GM18511 (cell line): ENCODE results near the gene SLC6A8.
"Not testable (repeated sequence)": the region's sequence is repeated elsewhere in the genome, so short reads cannot be mapped to it uniquely, and the experiment has no call there.

Experiments
- ATAC-seq: cut with Tn5 transposase; IDR thresholded peaks from one replicate; pipeline ENCODE4 v1.9.1; 2021; ENCODE audit warnings: mild to moderate bottlenecking, moderate library complexity; ENCODE audit not compliant: unreplicated experiment

SLC6A8 gene

GRCh38 chrX:153728951-153729631 is 41.4 kb downstream of the SLC6A8 start:
- ATAC-seq = no peak

- ATAC-seq = not testable (repeated sequence)
These were observed 42.4 kb downstream of the SLC6A8 start for GRCh38 chrX:153730115-153730514.

GRCh38 chrX:153731117-153731844 is 43.6 kb downstream of the SLC6A8 start:
- no peak for ATAC-seq

DNA sequence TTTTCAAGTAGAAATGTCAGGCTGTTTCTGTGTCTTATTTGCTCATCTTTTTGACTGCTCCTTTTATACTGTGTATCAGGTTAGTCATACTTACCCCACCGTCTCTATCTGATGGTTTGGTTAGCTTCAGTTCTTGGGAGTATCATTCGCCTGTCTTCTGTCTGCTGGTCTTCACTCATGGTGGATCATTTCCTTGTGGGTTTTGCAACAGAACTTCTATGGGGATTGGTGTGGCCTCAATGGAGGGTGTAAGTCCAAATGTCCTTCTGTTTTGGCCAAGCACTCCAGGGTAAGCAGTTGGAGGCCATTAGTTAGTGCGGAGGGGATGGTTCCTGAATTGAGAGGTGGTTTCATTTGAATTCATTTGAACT is 44.1 kb downstream of the SLC6A8 start:
- no peak for ATAC-seq

- ATAC-seq = no peak
These were observed 44.7 kb downstream of the SLC6A8 start for GRCh38 chrX:153732401-153732800.

DNA sequence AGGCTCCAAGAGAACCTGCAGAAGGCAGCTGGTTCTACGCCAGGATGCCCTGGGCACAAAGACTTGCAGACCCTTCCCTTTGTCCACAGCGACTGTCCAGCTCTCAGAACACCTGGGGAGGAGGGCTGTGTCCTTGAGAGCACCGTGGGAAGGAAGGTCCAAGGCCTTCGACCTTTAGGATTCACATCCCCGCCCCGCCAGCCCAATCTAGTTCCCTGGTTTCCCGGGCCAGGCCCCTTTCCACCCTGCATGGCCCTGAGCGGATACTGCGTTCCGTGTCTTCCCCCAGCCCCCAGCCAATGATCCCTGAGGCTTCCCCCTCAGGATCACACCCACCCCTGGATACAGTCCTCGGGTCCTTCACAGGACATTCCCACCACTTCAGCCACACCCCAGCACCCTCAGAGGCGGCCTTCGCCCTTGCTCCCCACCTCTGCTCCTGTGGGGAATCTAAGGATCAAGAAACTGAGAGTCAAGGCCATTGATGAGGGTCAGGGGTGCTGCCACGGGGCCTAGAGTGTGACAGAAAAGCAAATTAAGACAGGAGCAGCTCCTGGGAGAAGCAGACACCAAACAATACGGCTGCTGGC is 46.0 kb downstream of the SLC6A8 start:
- ATAC-seq = no peak

DNA sequence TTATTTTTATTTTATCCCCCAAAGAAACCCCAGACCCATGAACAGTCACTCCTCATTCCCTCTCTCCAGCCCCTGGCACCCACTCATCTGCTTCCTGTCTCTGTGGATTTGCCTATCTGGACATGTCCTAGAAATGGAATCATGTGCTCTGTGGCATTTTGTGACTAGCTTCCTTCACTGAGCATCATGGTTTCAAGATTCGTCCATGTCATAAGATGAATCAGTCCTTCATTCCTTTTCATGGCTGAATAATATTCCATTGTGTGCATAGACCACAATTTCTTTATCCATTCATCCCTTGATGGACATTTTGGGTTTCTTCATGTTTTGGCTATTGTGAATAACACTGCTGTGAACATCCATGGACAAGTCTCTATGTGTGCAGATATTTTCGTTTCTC is 47.1 kb downstream of the SLC6A8 start:
- no peak for ATAC-seq

DNA sequence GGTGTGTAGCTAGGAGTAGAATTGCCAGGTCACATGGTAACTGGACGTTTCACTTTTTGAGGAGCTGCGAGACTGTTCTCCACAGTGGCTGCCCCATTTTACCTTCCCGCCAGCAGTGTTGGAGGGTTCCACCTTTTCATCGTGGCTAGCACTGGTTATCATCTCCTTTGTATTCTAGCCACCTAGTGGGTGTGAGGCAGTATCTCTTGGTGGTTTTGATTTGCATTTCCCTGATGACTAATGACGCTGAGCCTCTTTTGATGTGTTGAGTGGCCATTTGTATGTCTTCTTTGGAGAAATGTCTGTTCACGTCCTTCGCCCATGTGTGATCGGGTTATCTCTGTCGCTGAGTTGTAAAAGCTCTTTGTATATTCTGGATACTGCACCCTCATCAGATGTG is 47.5 kb downstream of the SLC6A8 start:
- no peak for ATAC-seq

DNA sequence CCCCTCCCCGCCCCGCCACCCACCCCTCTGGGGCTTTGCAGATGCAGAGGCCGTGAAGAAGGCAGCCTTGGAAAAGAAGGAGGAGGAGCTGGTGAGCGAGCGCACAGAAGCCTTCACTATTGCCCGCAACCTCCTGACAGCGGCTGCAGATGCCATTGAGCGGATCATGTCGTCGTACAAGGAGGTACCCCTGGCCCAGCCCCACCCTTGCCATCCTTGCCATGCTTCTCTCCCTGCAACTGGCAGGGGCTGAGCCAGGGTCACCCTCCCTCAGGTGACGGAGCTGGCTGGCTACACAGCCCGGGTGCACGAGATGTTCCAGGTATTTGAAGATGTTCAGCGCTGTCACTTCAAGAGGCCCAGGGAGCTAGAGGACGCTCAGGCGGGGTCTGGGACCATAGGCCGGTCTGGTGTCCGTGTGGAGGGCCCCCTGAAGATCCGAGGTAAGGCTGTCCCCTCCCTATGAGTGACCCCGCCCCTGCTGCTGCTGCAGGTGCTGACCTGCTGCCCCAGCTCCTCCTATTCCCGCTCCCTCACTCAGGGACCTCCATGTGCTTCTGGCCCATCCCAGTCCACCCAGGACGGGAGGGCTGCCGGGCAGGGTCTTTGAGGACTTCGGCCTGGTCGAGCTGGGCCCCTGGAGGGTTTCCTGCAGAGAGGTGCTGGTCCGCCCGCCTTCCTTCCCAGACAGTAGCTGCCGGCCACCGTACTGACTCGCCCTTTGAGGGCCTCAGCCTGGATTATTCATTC is 48.5 kb downstream of the SLC6A8 start:
- no peak for ATAC-seq

- no peak for ATAC-seq
These were observed 49.2 kb downstream of the SLC6A8 start for GRCh38 chrX:153736871-153737441.

DNA sequence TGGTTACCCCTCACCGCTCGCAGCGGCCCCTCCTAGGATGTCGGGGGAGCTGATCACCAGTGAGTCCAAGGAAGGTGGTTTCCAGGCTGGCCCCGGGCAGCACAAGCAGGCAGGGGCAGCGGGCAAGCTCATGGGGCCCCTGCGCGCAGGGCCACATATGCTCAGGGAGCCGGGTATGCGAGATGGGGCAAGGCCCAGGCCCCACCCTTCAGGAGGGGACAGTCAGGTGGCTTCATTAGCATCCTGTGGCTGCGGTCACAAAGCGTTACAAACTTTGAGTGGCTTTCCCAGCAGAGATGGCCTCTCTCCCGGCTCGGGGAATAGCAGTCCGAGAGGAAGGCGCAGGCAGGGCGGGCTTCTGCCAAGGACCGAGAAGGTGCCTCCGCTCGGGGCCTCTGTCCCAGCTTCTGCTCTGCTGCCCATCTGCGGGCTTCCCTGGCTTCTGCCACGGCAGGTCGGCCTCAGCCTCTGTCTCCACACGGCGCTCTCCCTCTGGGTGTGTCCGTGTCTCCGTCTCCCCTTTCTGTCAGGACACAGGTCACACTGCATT is 50.4 kb downstream of the SLC6A8 start:
- no peak for ATAC-seq

GRCh38 chrX:153739754-153740486 is 52.2 kb downstream of the SLC6A8 start:
- no peak for ATAC-seq

GRCh38 chrX:153740631-153741222 is 53.0 kb downstream of the SLC6A8 start:
- no peak for ATAC-seq

DNA sequence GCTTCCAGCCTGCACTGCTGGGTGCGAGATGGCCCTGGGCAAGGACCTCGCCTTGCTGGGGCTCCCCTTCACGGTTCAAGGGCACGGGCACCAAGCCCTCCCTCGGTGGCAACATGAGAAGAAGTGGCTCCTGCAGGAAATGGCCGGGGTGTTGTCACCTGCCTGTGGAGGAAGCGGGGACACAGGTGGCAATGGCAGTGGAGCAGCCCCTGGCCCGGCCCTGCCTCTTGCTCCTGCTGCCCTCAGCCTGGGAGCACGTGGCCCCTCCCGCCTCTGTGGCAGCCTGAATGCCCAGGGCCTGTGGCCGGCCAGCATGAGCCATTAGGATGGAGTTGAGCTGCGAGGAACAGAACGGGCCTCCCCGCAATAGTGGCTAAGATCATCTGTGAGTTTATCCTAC is 53.7 kb downstream of the SLC6A8 start:
- ATAC-seq = no peak

GRCh38 chrX:153742111-153742510 is 54.4 kb downstream of the SLC6A8 start:
- ATAC-seq = not testable (repeated sequence)

DNA sequence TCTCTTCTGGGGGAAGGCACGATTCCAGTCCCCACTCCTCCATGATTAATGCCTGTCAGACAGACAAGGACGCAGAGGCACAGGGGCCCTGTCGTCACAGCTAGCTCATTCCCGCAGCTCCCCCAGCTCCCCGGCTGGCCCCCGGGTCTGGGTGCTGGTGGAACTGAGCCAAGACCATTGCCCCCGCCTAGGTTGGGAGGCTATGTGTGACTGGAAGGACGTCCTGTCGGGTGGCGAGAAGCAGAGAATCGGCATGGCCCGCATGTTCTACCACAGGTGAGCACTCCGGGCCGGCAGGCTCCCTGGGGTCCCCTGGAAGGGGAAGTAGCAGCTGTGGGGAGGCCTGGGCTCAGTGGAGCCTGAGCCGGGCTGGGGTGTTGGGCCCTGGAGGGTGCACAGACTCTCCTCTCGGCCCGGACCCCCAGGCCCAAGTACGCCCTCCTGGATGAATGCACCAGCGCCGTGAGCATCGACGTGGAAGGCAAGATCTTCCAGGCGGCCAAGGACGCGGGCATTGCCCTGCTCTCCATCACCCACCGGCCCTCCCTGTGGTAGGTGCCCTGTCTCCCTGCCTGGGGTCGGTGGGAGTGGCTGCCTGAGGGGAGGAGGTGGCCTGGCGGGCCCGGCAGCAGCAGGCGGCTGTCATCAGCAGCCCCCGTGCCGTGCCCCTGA is 55.2 kb downstream of the SLC6A8 start:
- not testable (repeated sequence) for ATAC-seq

- not testable (repeated sequence) for ATAC-seq
These were observed 55.9 kb downstream of the SLC6A8 start for GRCh38 chrX:153743468-153744209.

GRCh38 chrX:153744210-153745066 is 56.7 kb downstream of the SLC6A8 start:
- ATAC-seq = no peak
